Upper lobe of left lung (tissue), 4 donors: Measurements from ENCODE around the gene JMJD6.

ENCODE experiments used
- CTCF ChIP-seq, 6 experiments: fragments of 450-650 bp in 4 of 6; fragments of 200-600 bp in 2 of 6; sonication (generic) in 2 of 6; IDR thresholded peaks; one replicate each; pipeline ENCODE4 v1.5.1; 2016 to 2019; ENCODE audit warnings: antibody characterized with exemption in 6 of 6
- POLR2A ChIP-seq, 4 donors: fragments of 450-650 bp; IDR thresholded peaks; one replicate each; pipeline ENCODE4 v1.5.1; 2016 to 2017; ENCODE audit warnings: antibody characterized with exemption in 4 of 4, mild to moderate bottlenecking in 2 of 4
- POLR2AphosphoS5 ChIP-seq, 2 donors: sonication (generic); formaldehyde crosslinking; IDR thresholded peaks; one replicate each; pipeline ENCODE4 v1.5.1; 2017; ENCODE audit warnings: antibody characterized with exemption in 2 of 2

- TF ChIP-seq POLR2AphosphoS5 (IDR thresholded peaks at IDR 0.05) (no peak), POLR2A (IDR thresholded peaks at IDR 0.05) (no peak), CTCF (IDR thresholded peaks at IDR 0.05) (no peak)
Measured at GRCh38 chr17:76733618-76733957, 7.2 kb upstream of the JMJD6 start.
